Stomach (tissue), 9 donors: ENCODE results near the gene UBAC2. TPM values are rescaled to one million over a fixed set of nuclear protein-coding genes. Genes with fewer than 3 reads are reported as not detected.

Experiments used
- DNase-seq, 2 donors: peaks; one replicate each; pipeline versions ENCODE4 v3.0.0 to v3.0.0-alpha.2; 2013 to 2019
- H3K27ac ChIP-seq, 5 donors: fragments of 200-600 bp in 4 of 5; sonication (generic) in 4 of 5; one replicate each; pipeline ENCODE4 v1.5.1; 2013 to 2019; ENCODE audit warnings: mild to moderate bottlenecking in 1 of 5, moderate library complexity in 1 of 5
- H3K27me3 ChIP-seq, 3 donors: fragments of 200-600 bp; sonication (generic); one replicate each; pipeline ENCODE4 v1.5.1; 2017 to 2019; ENCODE audit warnings: mixed run types in 1 of 3
- H3K36me3 ChIP-seq, 4 donors: fragments of 200-600 bp; sonication (generic); 1 replicate in 3 of 4; 2 replicates in 1 of 4; pipeline ENCODE4 v1.5.1; 2016 to 2019
- H3K4me1 ChIP-seq, 4 donors: fragments of 200-600 bp; sonication (generic); one replicate each; pipeline ENCODE4 v1.5.1; 2016 to 2019
- H3K4me3 ChIP-seq, 4 donors: fragments of 200-600 bp; sonication (generic) in 3 of 4; one replicate each; pipeline ENCODE4 v1.5.1; 2016 to 2019; ENCODE audit warnings: mild to moderate bottlenecking in 1 of 4
- H3K9me3 ChIP-seq, 4 donors: fragments of 200-600 bp; sonication (generic); one replicate each; pipeline ENCODE4 v1.5.1; 2016 to 2019
- CTCF ChIP-seq, 7 experiments: fragments of 450-650 bp in 4 of 7; fragments of 200-600 bp in 3 of 7; sonication (generic) in 3 of 7; IDR thresholded peaks; one replicate each; pipeline ENCODE4 v1.5.1; 2016 to 2019; ENCODE audit warnings: antibody characterized with exemption in 7 of 7, control low read depth in 2 of 7, mild to moderate bottlenecking in 1 of 7
- EP300 ChIP-seq: sonication (generic); formaldehyde crosslinking; IDR thresholded peaks from one replicate; pipeline ENCODE4 v1.6.1; 2017; ENCODE audit warnings: antibody characterized with exemption
- POLR2A ChIP-seq, 4 donors: fragments of 450-650 bp; IDR thresholded peaks; one replicate each; pipeline ENCODE4 v1.6.1; 2016; ENCODE audit warnings: antibody characterized with exemption in 4 of 4, control low read depth in 2 of 4, mild to moderate bottlenecking in 1 of 4, moderate library complexity in 1 of 4
- POLR2AphosphoS5 ChIP-seq, 3 donors: sonication (generic); formaldehyde crosslinking; IDR thresholded peaks; one replicate each; pipeline ENCODE4 v1.6.1; 2016; ENCODE audit warnings: antibody characterized with exemption in 3 of 3
- WGBS, 5 donors: extraction: QIAGEN DNeasy Blood & Tissue Kit in 3 of 5; methylation state at CpG; one replicate each; pipeline versions ENCODE4 v1.1.5 to v1.1.7; 2013 to 2018; 5-methylcytosine and 5-hydroxymethylcytosine counted together
- intact Hi-C: fragments of 100-400 bp; cut with DNase I; formaldehyde crosslinking; loops from one replicate; pipeline ENCODE4 v1.15.1; 2023; ENCODE audit warnings: low total_unique reads
- polyA plus RNA-seq, 3 donors: library from polyadenylated mRNA; stranded (reverse); fragments of 200-250 nt; gene quantifications; one replicate each; pipeline ENCODE4 v1.2.3, GENCODE V29; 2013
- total RNA-seq, 5 donors: library from RNA; depleted of rRNA; stranded (reverse); fragments of >200 nt; gene quantifications; one replicate each; pipeline versions ENCODE4 v1.1.0 to v1.2.3, GENCODE V29; 2014 to 2016
- donor health status: healthy with polysubstance abuse.
- donor health status: Bipolar disorder and iron deficiency.
- donor health status: healthy.

Gene UBAC2
- total and polyA plus RNA-seq, 8 donors: 18.1 to 68.8 (median 40.1) TPM

GRCh38 chr13:99276706-99277105 is 76.1 kb downstream of the UBAC2 start:
- TF ChIP-seq EP300 (no peak), POLR2A (IDR thresholded peaks at IDR 0.05) (no peak), CTCF (IDR thresholded peaks at IDR 0.05) (no peak), POLR2AphosphoS5 (IDR thresholded peaks at IDR 0.05) (no peak)
- Histone ChIP-seq H3K4me3 (no peak overlapping the region), H3K27me3 (no peaks in the 10 kb centered on the region), H3K36me3 (peaks cover 0 to 18% (median 9%) of the 10 kb centered on the region in 4 donors), H3K27ac (no peak overlapping the region), H3K9me3 (peaks cover 0 to 8% (median 0%) of the 10 kb centered on the region in 4 donors), H3K4me1 (peaks cover 0 to 28% (median 3%) of the 10 kb centered on the region in 4 donors)
- intact Hi-C loops: no loop called here
- no peak for DNase-seq
- 91 to 94% (median 93%) methylated on average over 2 of the region's 2 CpGs for WGBS, 5 donors

- Histone ChIP-seq H3K27me3 (no peaks in the 10 kb centered on the region), H3K27ac (no peak overlapping the region), H3K36me3 (peaks cover 0 to 18% (median 6%) of the 10 kb centered on the region in 4 donors), H3K4me1 (peaks cover 4 to 37% (median 10%) of the 10 kb centered on the region in 4 donors), H3K9me3 (peaks cover 0 to 1% (median 0%) of the 10 kb centered on the region in 4 donors), H3K4me3 (no peak overlapping the region)
- WGBS, 5 donors: 76 to 94% (median 92%) methylated on average over 4 of the region's 4 CpGs
- TF ChIP-seq POLR2A (IDR thresholded peaks at IDR 0.05) (no peak), EP300 (no peak), POLR2AphosphoS5 (IDR thresholded peaks at IDR 0.05) (no peak), CTCF (IDR thresholded peaks at IDR 0.05) (no peak)
- no peak for DNase-seq
- intact Hi-C loops: no loop called here
These were observed 77.0 kb downstream of the UBAC2 start for GRCh38 chr13:99277629-99278028.

- DNase-seq: no peak
- TF ChIP-seq POLR2AphosphoS5 (IDR thresholded peaks at IDR 0.05): no peak
- TF ChIP-seq POLR2A (IDR thresholded peaks at IDR 0.05): no peak
- TF ChIP-seq EP300: no peak
- no peak for TF ChIP-seq CTCF (IDR thresholded peaks at IDR 0.05)
- no peaks in the 10 kb centered on the region for H3K27me3 ChIP-seq
- H3K4me1 ChIP-seq: peaks cover 4 to 43% (median 15%) of the 10 kb centered on the region in 4 donors
- no peaks in the 10 kb centered on the region for H3K9me3 ChIP-seq
- intact Hi-C loops: no loop called here
- no peak overlapping the region for H3K4me3 ChIP-seq
- 73 to 86% (median 81%) methylated on average over 5 of the region's 5 CpGs for WGBS, 5 donors
- peaks cover 0 to 18% (median 6%) of the 10 kb centered on the region in 4 donors for H3K36me3 ChIP-seq
- H3K27ac ChIP-seq: no peak overlapping the region
These were observed 77.5 kb downstream of the UBAC2 start for GRCh38 chr13:99278200-99278599.

GRCh38 chr13:99278843-99279242 is 78.2 kb downstream of the UBAC2 start:
- Histone ChIP-seq H3K9me3 (no peaks in the 10 kb centered on the region), H3K27me3 (no peaks in the 10 kb centered on the region), H3K27ac (no peak overlapping the region), H3K4me1 (peaks cover 4 to 49% (median 18%) of the 10 kb centered on the region in 4 donors), H3K36me3 (peaks cover 0 to 18% (median 6%) of the 10 kb centered on the region in 4 donors), H3K4me3 (no peak overlapping the region)
- WGBS, 5 donors: 83 to 90% (median 86%) methylated on average over 3 of the region's 3 CpGs
- no peak for DNase-seq
- TF ChIP-seq POLR2AphosphoS5 (IDR thresholded peaks at IDR 0.05) (no peak), POLR2A (IDR thresholded peaks at IDR 0.05) (no peak), EP300 (no peak), CTCF (IDR thresholded peaks at IDR 0.05) (no peak)
- intact Hi-C loops: no loop called here
